ENCODE data around the gene DAB1.

DAB1 gene

GRCh38 chr1:57210881-57211280, 213.0 kb downstream of the DAB1 start:
- no peak for DNase-seq

DNA sequence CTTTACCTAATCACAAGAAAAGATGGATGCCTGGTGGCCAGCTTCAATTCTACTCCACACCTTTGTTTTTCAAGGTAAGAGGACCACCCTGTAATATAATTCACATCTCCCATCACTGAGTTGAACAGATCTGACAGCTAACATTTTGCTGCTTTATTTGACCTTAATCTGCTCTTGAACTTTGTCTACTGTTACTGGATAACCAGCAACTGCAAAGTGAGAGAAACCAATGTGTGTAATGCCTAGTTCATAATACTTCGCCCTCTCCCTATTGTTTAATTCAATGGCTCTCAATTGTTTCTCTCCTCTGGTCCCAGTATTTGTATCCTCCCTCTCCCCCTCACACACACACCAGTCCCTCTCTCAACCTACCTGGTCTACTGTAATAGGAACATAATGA, 214.4 kb downstream of the DAB1 start:
- DNase-seq, result no peak

DNA sequence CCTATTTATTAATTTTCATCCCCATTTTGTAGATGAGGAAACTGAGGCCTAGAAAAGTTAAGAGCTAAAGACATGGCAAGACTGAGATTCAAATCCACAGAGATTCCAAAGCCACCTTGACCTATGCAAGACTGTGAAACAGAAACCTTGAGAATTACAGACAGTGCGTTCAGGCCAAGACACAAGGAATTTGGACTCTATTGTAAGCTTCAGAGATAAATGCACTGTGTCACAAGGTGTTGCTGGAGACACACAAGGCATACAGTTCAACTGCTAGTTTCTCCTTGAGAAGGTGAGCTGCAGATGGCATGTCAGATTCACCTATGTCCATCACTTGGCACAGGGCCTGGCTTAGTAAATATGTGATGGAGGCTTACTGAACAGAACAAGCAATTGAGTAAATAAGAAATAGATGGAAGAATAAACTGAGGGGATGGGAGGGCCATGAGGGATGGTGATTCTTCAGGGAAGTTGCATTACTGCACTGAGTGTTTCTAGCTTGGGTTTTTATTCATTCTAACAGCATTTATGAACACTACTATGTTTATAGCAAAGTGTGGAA, 215.0 kb downstream of the DAB1 start:
- DNase-seq, result no peak

- DNase-seq, result no peak
These were observed 217.8 kb downstream of the DAB1 start for GRCh38 chr1:57206038-57206437.

DNA sequence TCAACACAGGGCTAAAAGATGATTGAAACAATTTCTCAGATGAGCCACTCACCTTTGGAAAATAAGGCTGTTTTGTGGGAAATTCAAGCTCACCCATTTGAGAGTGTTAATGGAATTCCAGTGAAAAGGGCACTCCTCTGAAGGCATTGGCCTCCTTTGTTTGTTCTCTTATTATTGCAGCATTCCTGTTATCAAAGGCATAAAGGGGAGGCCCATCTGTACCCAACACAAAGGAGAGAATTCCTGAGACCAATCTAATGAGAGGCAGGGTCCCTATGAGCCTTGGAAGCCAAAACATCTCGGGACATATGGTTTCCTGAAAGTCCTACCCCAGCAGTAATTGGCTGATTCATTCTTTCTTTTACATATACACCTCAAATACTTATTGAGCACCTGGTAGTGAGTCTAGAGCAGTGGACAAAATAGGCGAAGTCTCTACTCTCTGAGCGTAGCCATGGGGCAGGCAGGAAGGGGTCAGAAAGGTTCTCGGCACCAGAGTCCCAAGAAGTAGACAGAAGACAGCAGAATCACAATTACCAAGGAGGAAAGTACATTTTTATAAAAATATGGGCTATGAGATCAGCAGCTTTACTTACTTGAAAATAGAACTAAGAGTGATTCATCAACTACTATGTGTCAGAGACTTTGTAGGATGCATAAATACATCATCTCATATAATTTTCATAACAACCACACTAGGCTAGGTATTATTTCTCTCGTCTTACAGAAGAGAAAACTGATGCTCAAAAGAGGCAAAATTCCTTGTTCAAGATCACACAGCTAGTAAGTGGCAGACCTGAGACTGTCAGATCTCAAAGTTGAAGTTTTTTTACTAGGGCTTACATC, 218.7 kb downstream of the DAB1 start:
- DNase-seq, result no peak

- DNase-seq, result no peak
These were observed 219.8 kb downstream of the DAB1 start for GRCh38 chr1:57204091-57204490.

DNA sequence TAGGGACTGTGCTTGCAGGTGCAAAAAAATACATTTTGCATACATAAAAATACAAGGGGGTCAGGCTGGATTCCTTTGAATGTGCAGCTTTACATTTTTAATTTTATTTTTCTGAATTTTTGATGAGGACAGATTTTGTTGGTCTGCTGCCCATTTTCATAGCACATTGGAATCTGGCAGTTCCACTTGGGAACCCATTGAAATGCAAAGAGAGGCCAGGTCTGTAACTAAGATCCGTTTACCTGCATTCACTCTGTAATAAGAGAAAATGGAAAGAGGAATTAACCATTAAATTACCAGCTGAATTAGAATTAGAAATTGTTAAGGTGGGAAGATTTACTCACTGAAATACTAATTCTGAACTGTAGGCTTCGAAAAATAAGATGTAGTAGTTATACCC, 221.6 kb downstream of the DAB1 start:
- DNase-seq, result no peak

- DNase-seq, result no peak
These were observed 224.9 kb downstream of the DAB1 start for GRCh38 chr1:57198912-57199311.

- DNase-seq, result no peak
These were observed 228.4 kb downstream of the DAB1 start for GRCh38 chr1:57195436-57195941.

DNA sequence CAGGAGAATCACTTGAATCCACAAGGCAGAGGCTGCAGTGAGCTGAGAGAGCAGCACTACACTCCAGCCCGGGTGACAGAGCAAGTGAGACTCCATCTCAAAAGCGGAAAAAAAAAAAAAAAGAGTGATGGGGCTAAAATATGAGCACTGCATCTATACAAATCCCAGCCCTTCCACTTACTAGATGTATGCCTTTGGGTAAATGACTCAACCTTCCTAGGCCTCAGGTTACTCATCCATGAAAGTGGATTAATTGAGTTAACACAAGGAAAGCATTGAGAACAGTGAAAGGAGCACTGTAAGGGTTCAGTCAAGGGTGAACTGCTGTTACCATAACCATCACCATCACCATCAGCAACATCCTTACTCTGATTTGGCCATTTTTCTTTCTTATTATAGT, 231.6 kb downstream of the DAB1 start:
- DNase-seq, result no peak

GRCh38 chr1:57190898-57191297, 233.0 kb downstream of the DAB1 start:
- no peak for DNase-seq

GRCh38 chr1:57188168-57188567, 235.7 kb downstream of the DAB1 start:
- DNase-seq, result no peak

DNA sequence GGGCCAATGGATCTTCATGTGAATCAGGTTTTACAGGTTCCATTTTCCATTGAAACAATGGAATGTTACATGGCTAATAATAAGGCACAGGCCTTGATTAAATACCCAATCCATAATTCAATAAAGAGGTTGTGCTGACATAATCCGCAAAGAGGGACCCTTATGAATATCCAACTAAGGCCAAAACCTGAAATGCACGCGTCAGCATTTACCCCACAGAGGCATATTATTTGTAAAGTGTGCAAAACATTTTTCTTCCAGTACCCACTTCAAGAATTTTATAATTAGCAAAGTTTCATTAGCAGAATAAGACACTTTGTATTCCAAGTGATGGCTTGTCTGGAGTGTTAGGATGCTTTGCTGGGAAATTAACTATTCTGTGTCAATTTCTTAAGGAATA, 237.4 kb downstream of the DAB1 start:
- DNase-seq, result no peak

DNA sequence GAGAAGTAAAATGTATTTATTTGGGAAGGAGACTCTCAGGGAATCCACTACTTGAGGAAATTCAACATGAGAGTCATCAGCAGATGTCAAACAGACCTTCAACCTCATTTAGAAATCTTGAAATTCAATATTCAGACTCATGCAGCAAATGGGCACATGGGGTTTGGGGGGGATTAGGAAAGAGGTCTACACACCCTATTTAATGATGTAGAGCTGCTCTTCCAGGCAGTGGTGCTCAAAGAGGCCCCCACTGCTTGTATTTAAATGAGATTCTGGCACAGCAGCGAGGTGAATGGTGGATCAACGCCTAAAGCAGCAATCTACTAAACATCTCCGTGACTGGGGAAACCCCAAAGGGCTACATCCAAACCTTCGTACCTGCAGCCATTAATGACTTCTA, 244.9 kb downstream of the DAB1 start:
- no peak for DNase-seq

- no peak for DNase-seq
These were observed 248.4 kb downstream of the DAB1 start for GRCh38 chr1:57175506-57175905.

GRCh38 chr1:57172040-57172439, 251.8 kb downstream of the DAB1 start:
- DNase-seq, result no peak

GRCh38 chr1:57167997-57168396, 255.9 kb downstream of the DAB1 start:
- no peak for DNase-seq

DNA sequence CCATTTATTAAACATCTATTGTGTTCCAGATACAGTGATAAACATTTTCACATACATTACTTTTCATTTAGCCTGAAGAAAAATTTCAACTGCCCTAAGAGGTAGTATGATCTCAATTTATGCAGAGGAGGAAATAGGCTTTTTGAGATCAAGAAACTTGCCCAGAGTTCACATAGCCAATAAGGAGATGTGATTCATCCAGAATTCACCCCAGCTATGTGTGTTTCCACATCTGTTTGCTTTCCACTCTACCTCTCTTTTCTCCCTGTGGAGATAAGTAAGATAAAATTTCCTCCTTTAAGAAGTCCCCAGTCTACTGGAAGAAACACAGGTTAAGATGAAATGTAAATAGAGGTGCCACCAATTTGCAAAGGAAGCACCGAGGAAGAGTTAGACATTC, 258.3 kb downstream of the DAB1 start:
- no peak for DNase-seq

DNA sequence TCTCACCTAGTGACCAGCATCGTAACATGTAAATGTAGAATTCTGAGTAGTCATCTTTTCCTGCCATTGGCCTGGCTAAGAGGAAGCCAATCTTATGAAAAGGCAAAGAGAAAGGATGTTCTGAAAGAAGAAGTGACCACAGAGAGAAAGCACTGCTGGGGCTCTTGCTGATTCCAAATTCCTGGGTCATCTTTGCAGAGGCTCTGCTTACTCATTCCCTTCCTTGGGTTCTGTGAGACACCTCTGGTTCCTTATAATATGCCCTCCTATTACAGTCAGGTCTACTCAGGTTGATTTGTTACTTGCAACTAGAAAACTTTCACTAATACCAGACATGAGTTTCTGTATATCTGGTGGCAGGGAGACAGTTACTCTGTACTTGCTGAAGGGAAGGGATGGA, 259.3 kb downstream of the DAB1 start:
- DNase-seq, result no peak

- no peak for DNase-seq
These were observed 260.1 kb downstream of the DAB1 start for GRCh38 chr1:57163789-57164188.

DNA sequence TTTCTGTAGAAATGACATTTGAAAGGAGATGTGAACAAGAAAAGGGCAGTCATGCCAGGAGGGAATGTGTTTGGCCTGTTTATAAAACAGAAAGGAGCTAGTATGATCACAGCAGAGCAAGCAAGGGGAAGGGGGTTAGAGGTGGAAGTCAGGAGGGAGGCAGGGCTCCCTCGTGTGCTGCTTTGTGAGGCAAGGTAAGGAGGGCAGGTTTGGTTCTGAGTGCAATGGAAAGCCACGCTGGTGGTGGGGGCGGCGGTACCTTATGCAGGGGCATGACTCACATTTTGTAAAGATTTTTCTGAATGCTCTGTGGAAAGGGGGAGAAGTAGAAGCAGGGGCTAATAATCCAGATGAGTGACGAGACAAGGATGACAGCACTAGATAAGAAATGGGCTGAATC, 260.5 kb downstream of the DAB1 start:
- DNase-seq, result no peak

GRCh38 chr1:57162607-57163261, 261.1 kb downstream of the DAB1 start:
- no peak for DNase-seq

- no peak for DNase-seq
These were observed 263.3 kb downstream of the DAB1 start for GRCh38 chr1:57160594-57160993.

GRCh38 chr1:57158604-57158998, 265.3 kb downstream of the DAB1 start:
- DNase-seq, result no peak
